ENCODE measurements around the gene ITPRIP.

The ITPRIP gene, protein sequence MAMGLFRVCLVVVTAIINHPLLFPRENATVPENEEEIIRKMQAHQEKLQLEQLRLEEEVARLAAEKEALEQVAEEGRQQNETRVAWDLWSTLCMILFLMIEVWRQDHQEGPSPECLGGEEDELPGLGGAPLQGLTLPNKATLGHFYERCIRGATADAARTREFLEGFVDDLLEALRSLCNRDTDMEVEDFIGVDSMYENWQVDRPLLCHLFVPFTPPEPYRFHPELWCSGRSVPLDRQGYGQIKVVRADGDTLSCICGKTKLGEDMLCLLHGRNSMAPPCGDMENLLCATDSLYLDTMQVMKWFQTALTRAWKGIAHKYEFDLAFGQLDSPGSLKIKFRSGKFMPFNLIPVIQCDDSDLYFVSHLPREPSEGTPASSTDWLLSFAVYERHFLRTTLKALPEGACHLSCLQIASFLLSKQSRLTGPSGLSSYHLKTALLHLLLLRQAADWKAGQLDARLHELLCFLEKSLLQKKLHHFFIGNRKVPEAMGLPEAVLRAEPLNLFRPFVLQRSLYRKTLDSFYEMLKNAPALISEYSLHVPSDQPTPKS

DNA sequence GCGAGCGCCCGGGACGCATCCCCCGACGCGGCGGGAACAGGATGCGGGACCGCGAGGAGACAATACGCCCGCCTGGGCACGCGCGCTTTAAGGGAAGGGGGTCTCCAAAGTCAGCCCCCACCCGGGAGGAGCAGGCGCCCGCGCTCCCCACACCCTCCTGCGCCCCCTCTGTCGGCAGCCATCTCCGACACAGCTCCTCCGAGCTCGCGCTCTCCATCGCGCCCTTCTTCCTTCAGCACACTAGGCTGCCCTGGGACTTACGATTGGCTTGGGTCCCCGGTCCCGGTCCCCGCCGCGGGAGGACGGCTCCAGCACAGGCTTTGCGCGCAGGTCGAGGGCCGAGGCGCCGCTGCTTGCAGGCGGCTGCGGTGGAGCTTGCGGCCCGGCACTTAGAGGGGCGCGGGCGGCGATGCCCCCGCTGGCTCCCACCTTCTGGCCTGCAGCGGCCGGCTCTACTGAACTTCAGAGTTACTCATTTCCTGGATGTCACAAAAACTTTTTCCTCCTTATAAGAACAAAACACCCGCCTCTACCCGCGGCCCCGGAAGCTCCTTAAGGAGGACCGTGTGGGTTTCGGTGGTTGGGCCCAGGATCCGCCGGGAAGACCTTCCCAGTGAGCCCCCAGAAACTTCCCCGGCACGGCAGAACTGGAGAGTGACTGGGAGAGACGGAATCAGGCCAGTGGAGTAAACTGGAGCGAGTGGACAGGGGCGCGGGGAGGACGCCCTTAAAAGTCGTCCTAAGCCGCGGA is at the start of gene ITPRIP:
Gene ITPRIP (minus strand): TSS at position 481 of the 751 bp plus-strand sequence. CDS start 22,414 bp downstream, outside the sequence.
- DNase-seq: peak; percentile 89

DNA sequence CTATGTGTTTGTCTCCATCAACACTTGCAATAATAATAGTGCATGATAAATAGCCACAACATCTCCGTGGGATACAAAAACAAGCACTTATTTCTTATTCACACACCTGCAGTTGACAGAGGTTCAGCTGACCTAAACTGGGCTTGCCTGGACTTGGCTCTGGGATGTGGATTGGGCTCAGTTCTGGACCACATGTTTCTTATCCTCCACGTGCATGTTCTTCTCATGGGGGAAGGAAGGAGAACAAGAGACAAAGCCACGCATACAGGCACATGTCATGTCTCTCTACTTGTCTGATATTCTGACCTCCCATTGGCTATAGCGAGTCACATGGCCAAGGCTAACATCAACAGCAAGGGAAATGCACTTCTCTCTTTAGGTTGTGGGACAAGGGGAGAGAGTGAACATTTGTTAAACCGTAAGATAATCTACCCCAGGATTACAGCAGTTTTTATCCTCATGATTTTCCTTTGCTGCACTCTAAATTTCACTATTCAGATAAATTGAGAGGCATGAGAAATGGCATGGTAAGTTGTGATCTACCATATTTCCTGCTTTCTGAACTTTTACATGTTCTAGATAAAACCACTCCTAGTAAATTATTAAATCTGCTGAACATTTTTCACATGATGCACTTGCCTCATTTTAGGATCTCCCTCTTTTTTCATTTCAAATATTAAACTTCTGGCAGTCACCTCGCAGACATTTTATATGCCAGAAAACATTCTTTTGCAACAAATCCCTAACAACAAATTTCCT is 49.0 kb upstream of the ITPRIP start:
- no peak for DNase-seq

DNA sequence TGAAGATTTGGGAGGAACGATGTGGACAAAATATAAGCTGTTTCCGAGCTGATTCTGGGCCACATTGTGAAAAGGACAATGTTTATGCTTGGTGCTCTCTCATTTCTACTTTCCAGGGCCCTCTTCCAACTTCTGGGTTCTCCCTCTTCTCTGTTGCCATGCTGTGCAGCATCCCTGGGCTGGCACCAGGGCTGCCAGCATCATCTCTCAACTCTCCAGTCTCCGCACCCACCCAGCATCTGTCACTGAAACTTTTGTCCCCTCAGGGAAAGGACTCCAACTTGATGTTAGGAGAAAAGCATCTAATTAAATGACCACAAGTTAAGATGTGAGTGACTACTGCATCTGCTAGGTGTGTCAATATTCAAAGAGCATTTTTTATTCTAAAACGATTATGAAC is 42.1 kb upstream of the ITPRIP start:
- no peak for DNase-seq

DNA sequence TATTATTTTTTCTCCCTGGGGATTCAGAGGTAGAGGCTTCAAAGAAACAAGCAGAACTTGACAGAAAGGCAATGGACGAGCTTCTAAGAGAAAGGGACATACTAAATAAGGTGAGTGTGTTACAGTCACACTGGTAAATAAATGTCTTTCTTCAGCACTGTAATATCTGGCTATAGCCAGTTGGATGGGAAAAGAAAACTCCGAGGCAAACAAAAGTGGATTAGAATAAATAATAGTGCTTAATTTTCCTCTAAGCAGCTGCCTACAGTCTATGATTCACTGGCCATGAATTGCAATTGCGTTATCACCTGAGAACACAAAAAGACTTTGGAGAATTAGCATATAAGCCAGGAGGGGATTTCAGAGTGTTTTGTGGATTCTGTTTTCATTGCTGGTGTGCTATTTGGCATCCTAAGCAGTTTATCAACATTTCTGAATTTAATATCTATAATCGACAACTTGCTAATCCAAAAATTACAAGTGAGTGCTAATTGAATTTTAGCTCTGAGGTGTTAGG is 38.6 kb upstream of the ITPRIP start:
- no peak for DNase-seq

DNA sequence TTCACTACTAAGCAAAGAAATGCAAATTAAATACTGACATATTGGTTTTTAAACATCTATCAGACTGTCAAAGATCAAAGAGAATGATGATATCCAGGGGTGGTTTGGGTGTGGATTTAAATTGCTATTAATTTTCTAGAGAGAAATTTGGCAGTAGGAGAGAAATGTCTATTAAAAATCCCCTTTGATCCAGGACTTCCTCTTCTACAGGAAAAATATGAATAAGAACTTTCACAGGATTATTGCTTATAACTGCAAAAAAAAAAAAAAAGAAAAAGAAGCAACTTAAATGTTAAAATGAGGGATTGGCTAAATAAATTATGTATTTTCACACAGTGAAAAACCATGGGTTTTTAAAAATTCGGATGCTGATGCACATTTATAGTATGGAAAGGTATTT is 36.3 kb upstream of the ITPRIP start:
- DNase-seq: no peak

DNA sequence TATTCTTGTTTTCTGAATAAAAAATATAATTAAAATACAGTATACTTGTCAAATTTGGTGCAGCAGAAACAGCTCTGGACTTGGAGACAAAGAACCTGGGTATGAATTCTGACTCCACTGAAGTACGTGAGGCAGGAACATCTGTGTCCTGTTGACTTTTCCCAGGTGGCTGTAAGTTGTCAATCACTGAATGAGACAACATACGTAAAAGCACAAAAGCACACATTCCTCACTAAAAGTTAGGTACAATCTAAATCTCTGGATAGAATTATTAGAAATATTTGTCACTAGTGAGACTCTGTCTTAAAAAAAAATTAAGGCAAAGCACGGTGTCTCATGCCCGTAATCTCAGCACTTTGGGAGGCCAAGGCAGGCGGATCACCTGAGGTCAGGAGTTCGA is 33.5 kb upstream of the ITPRIP start:
- DNase-seq: no peak

DNA sequence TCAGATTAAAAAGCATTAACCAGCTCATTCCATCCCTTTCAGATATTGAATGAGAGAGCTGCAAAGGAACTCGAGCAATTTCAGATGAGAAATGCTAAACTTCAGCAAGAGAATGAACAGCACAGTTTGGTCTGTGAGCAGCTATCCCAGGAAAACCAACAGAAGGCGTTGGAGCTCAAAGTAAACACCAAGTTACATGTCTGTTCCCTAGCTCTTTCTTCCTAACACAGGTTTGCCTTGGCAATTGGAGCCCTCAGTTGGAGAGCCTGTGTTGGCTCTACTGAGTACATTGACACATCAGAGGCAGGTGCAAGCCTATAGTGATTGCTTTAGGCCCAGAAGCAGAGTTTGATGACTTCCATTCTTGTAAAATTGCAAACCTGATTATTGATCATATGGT is 30.1 kb upstream of the ITPRIP start:
- no peak for DNase-seq

DNA sequence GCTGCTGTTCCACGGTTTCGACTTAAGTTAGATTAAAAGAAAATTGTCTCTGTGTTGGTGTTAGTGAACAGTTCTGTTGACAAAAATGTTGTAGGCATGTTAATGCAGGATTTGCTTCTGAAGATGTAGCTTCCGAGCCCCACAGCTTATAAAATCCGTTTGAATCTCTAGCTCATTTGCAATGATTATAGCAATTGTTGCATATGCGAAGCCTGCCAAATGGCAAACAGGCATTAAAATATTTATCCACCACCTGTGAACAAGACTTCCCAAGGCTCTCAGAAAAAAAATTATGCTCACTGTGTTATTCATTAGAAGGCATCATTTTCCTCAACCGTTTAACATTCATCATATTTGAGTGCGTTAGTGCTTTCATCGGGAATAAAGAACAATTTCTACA is 29.6 kb upstream of the ITPRIP start:
- DNase-seq: no peak

DNA sequence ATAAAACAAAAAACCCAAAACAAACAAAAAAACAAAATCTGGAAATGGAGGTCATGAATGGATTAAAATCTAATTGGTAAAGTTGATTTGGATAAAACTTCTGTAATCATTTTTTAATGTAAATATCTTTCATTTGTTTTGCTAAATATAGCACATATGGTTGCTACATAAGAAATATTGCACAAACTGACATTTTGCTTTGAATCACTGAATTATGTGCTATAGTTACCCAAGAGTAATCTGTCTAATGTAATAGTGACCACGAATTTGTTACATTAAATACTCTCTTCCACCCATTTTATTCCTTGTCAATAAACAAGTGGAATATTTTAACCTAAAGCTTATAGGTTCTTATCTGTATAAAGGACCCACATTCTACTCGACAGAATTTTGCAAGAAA is 21.5 kb upstream of the ITPRIP start:
- no peak for DNase-seq

DNA sequence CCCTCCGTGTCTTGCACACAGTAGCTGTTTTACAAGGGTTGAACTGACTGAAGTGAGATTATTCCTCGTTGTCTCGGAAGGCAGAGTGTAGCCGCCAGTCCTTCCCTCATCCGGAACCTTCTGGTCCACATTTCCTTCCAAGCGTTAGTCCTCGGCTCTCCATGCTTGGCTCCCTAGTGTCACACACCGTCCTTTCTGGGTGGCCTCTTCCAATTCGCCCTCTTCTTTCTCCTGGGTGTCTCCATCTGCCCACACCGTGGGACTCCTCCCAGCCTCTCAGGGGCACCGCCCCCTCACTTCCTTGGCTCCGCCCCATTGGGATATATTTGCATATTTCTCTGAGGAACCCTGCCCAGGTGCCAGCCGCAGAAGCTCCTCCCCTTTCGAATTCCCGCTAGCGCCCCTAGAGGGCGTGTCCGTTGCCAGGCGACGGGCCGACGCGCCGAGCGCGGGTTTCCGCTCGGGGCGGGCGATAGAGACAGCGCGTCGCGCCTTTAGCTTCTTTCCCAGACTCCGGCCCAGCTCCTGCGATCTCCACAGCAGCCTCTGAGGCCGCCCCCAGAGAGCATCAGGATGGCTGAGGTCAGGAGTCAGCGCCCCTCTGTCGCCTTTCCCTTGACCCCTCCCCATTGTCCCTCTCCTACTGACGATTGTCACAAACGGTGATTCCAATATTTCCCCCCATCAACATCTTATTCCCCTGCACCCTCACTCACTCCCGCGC is 15.2 kb upstream of the ITPRIP start, which contains the start of gene CFAP58:
Gene CFAP58 (plus strand): TSS at position 509 of the 724 bp plus-strand sequence. CDS start 65 bp downstream, at position 574.
- DNase-seq: peak; percentile 85

DNA sequence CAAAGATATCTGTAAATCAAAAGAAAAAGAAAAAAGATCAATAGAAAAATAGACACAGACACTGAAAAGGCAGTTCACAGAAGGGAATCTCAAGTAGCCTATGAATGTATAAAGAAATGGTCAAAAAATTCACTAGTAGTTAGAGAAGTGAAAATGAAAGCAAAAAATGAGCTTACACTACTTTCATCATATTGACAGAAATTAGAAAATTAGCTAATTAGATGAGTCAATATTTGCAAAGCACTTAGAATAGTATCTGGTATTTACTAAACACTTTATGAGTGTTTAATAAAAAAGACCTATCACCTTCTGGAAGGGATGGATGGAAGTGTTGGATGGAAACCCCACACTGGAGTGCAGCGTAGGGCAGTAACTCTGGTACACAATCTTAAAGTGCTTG is 13.7 kb upstream of the ITPRIP start:
- DNase-seq: no peak

DNA sequence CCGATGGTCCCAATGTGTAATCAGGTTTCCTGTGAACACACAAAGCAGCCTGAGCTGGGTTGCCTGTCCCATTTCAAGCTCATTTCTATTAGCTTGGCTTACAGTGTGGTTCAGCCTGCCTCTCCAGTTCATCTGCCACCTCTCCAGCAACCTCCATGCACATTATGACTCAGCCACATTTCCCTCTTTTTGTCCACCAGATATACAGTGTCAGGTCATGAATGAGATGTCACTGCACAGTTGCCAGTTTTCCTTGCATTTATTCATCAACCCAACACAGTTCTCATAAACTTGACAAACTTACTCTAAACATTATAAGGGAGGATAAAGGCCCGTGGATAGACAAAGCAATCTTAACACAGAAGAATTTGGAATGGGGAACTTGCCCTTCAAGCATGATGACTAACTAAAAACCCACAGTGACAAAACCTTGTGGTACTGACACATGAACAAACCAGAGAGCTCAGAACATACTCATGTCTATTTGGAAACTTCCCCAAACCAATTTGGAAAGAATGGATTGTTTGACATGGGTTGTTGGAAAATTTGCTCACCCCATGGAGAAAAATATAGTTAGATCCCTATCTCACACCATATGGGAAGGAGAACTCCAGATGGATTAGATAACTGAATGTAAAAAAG is 12.9 kb upstream of the ITPRIP start:
- DNase-seq: peak; percentile 87

DNA sequence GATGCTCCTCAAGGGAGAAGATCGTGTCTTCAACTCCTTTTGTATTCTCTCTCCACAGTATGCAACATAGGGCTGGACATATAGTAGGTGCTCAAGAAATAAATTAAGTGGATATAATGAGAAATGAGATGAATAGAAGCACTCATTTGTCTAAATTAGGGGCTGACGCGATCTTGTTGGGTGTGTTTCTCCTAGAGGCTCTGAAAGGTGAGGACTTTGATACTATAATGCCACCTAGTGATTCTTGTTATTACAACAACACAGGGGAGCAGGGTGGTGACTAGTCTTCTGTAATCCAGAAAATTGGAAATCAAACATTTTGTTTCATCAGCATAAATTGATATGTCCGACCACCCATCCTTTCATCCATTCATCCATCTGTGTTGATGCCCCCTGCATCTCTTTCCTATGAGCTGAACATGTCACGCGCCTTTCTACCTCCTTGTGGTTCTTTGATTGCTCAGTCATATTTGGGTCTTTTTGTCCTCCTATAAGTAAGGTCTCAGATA is 11.9 kb upstream of the ITPRIP start:
- peak; percentile 73 for DNase-seq

DNA sequence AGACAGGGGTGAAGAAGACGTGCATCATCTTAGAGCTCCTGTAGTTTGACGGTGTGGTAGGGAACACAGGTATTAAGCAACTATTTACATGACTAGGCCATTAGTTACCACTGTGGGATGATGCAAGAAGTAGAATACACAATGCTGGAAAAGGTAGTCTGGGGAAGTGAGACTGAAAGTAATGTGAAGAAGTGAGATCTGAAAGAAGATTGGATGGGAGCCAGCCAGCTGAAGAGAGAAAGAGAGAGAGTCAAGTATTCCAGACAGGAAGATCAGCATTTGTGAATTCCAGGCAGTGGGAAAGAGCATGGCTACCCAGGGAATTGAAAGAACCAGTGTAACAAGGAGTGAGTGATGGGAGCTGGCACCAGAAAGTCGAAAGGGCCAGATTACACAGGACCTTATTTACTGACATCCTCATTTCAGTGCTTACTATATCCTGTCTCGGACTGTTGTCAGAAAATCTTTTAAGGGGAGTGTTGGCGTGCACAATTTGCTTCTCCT is 11.4 kb upstream of the ITPRIP start:
- peak; percentile 76 for DNase-seq

DNA sequence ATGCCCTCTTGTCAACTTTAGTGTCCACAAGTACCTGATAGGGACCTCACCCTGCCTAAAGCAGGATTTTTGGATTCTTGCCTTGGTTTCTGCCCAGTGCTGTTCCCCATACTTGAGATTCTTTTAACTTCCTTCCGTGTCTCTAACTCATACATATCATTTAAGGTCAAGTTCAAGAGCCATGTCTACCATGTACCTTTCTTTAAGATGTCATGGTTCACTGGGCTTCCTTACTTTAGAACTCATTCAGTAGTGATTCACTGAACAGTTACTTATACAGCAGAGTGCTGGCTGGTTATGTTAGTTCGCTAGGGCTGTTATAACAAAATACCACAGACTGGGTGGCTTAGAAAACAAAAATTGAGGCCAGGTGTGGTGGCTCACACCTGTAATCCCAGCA is 10.3 kb upstream of the ITPRIP start:
- DNase-seq: no peak

DNA sequence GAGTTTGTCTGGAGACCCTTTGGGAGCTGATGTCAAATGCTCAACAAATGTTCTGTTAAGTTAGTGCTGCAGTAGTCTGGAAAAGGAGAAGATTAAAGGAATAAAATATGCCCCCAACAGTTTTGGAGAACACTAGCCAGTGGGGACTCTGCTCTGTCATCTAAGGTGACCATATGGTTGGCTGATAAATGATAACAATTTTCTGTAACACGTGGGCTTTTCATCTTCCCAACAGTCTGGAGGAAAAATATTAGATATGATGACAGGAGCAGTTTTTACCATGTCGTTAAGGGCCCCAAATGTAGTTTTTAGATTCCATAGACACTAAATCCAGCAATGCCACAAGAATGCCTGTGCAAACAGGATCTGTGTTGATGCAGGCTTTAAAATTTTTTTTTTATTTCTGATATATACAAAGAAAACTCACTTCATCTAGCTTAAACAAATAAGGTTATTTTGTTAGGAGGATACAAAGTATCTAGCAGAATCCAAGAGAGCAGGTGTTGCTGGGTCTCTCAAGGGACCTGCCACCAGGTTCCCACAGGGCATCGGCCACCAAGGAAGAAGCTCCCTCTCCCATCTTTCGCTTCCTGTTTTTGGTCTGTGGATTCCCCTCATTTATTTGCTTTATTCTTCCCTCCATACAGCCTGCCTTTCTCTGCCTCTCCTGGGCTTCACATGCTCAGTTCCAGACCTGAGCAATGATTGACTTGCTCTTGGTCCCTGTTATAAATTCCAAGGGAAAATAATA is 9.2 kb upstream of the ITPRIP start:
- no peak for DNase-seq

DNA sequence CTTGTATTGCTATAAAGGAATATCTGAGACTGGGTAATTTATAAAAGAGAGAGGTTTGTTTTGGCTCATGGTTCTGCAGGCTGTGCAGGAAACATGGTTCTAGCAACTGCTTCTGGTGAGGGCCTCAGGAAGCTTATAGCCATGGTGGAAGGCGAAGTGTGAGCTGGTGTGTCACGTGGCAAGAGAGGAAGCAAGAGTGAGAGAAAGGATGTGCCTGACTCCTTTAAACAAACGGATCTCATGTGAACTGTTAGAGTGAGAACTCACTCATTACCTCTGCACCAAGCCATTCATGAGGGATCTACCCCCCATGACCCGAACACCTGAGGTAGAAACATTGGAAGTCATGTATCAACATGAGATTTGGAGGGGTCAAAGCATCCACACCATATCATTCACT is 7.7 kb upstream of the ITPRIP start:
- DNase-seq: no peak

DNA sequence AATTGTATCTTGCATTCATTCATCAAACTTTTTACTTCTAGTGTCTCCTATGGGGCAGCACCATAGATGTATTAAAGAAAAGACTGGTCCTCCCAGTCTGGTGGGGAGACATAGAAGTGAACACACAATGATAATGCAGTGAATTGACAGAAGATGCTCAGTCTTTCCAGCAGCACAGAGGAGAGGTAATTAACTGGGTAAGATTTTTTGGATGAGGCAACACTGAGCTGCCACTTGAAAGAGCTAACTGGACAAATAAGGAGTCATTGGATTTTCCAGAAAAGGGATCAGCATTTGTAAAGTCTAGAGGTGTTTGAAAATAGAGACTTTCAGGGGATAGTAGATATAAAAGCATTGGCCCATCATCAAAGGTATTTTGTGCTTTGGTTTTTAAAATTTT is 7.2 kb upstream of the ITPRIP start:
- DNase-seq: no peak

DNA sequence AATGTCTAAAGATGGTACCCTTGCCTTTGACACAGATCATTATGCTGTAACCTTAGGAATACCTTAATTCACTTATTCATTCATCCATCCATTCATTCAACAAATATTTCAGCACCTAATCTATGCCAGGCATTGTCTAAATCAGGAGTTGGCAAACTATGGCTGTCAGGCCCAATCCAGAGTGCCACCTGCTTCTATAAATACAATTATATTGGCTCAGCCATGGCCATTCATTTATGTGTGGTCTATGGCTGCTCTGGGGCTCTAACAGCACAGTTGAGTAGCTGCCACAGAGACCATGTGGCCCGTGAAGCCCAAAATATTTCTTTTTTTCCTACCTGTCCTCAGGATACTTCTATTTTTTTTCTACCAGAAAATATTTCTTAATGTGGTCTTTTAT is 6.0 kb upstream of the ITPRIP start:
- DNase-seq: no peak

DNA sequence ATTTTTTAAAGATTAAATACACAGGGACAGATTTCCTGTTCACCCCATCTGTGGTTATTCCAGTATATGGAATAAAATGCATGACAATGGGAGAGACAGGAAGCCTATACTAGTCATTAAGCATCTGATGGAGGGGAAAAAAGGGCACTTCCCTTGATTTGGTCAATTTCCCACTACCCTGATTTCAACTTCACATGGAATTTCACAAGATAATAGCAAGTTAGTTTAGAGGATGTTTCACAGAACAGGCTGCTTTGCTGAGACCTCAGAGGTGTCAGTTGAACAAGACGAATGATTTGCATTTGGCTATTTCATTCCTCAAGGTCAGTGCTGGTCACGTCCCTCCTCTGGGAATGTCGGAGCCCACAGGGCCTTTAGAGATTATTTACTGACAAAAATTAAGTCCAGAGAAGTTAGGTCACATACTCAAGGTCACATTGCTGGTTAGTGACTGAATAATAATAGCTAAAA is 4.7 kb upstream of the ITPRIP start:
- DNase-seq: peak; percentile 45

Data from fibroblast of skin of right biceps (primary cell).